Measurements from ENCODE around the gene METTL24.
"Not testable (repeated sequence)": the region's sequence is repeated elsewhere in the genome, so short reads cannot be mapped to it uniquely, and the experiment has no call there.

Gene METTL24

GRCh38 chr6:110265273-110265672, 92.9 kb downstream of the METTL24 start:
- DNase-seq (ENCODE audit: low spot score) = no peak

- DNase-seq (ENCODE audit: low spot score) = no peak
Observed at GRCh38 chr6:110256366-110256765, 101.8 kb downstream of the METTL24 start.

- DNase-seq (ENCODE audit: low spot score) = no peak
Observed at GRCh38 chr6:110255211-110255750, 102.9 kb downstream of the METTL24 start.

GRCh38 chr6:110250838-110251237, 107.3 kb downstream of the METTL24 start:
- DNase-seq (ENCODE audit: low spot score) = no peak

GRCh38 chr6:110250058-110250457, 108.1 kb downstream of the METTL24 start:
- DNase-seq (ENCODE audit: low spot score) = no peak

- no peak for DNase-seq (ENCODE audit: low spot score)
Observed at GRCh38 chr6:110246900-110247546, 111.1 kb downstream of the METTL24 start.

GRCh38 chr6:110246378-110246777, 111.8 kb downstream of the METTL24 start:
- DNase-seq (ENCODE audit: low spot score) = no peak

GRCh38 chr6:110244621-110245020, 113.5 kb downstream of the METTL24 start:
- DNase-seq (ENCODE audit: low spot score) = not testable (repeated sequence)

GRCh38 chr6:110239526-110240274, 118.4 kb downstream of the METTL24 start:
- no peak for DNase-seq (ENCODE audit: low spot score)

- not testable (repeated sequence) for DNase-seq (ENCODE audit: low spot score)
Observed at GRCh38 chr6:110236007-110236406, 122.1 kb downstream of the METTL24 start.

GRCh38 chr6:110233770-110234374, 124.3 kb downstream of the METTL24 start:
- peak; percentile 4 for DNase-seq (ENCODE audit: low spot score)

GRCh38 chr6:110232450-110232849, 125.7 kb downstream of the METTL24 start:
- DNase-seq (ENCODE audit: low spot score) = no peak

- no peak for DNase-seq (ENCODE audit: low spot score)
Observed at GRCh38 chr6:110226261-110226660, 131.9 kb downstream of the METTL24 start.

- DNase-seq (ENCODE audit: low spot score) = no peak
Observed at GRCh38 chr6:110221738-110222137, 136.4 kb downstream of the METTL24 start.

- no peak for DNase-seq (ENCODE audit: low spot score)
Observed at GRCh38 chr6:110217266-110217665, 140.9 kb downstream of the METTL24 start.

- DNase-seq (ENCODE audit: low spot score) = no peak
Observed at GRCh38 chr6:110216140-110216539, 142.0 kb downstream of the METTL24 start.

- DNase-seq (ENCODE audit: low spot score) = no peak
Observed at GRCh38 chr6:110214338-110214737, 143.8 kb downstream of the METTL24 start.

- no peak for DNase-seq (ENCODE audit: low spot score)
Observed at GRCh38 chr6:110211753-110212152, 146.4 kb downstream of the METTL24 start.

- DNase-seq (ENCODE audit: low spot score) = no peak
Observed at GRCh38 chr6:110207652-110208051, 150.5 kb downstream of the METTL24 start.

GRCh38 chr6:110201151-110201884, 156.8 kb downstream of the METTL24 start:
- DNase-seq (ENCODE audit: low spot score) = no peak

- DNase-seq (ENCODE audit: low spot score) = no peak
Observed at GRCh38 chr6:110198561-110198960, 159.6 kb downstream of the METTL24 start.

GRCh38 chr6:110196874-110197273, 161.3 kb downstream of the METTL24 start:
- no peak for DNase-seq (ENCODE audit: low spot score)

Measured in CD4-positive, alpha-beta T cell treated with Interleukin-2 at 100 ng/mL for 4 hours (primary cell).